GM18508 (cell line): ENCODE measurements around the gene SMG9.

Experiments
- ATAC-seq: cut with Tn5 transposase; IDR thresholded peaks from one replicate; pipeline ENCODE4 v1.9.1; 2021; ENCODE audit warnings: moderate number of reproducible peaks; ENCODE audit not compliant: insufficient read depth, unreplicated experiment

The SMG9 gene

DNA sequence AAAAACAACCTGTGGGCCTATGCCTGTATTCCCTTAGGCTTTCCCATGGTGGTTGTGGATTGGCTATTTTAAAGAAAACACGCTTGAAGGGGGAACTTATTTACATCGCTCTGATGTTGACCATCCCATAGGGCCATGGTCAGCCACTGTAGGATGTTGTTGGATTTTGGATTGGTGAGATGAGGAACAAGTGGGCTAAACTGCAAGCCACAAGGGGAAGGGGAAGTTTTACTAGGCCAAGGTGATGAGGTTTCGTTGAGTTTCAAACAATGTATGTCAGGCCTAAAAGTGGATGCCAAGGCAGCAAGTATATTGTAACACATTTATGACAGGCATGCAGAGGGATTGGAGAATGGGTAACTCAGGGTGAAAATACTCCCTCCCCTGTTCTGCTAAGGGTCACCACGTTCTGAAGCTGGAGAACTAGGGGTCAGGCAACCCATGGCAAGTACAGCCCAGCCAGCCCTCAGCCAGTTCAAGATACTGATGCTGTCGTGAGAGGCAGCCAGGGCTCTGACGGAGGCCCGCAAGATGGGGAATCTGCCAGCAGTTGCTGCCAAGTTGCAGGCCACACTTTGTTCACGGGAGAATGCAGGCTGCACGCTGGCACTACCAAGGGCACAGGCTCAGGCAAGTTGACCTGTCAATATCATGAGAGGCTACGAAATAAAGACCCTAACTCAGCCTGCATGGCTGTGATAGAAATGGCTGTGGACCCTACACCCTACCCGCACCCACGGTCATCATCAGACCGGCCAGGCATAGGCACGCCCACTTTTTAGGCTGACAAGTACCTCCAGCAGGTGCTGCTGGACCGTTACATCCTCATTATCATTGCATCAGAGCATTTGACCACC is 27.8 kb downstream of the SMG9 start:
- no peak for ATAC-seq

DNA sequence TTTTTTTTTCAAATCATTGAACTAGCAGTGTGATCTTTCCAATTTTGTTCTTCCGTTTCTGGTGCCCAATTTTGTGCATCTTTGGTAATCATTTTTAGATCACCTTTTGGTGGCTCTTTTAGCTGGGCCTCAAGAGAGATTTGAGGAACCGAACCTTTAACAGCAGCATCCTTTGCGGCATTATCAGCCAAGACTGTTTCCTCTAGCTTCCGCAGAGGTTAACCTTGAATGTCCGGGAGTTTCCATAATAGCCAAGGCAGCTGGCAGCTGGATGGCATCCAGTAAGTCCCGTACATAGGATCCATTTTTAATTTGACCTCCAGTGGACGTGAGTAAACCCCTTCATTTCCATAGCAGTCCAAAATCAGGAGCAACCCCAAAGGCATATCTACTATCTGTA is 29.3 kb downstream of the SMG9 start:
- no peak for ATAC-seq

DNA sequence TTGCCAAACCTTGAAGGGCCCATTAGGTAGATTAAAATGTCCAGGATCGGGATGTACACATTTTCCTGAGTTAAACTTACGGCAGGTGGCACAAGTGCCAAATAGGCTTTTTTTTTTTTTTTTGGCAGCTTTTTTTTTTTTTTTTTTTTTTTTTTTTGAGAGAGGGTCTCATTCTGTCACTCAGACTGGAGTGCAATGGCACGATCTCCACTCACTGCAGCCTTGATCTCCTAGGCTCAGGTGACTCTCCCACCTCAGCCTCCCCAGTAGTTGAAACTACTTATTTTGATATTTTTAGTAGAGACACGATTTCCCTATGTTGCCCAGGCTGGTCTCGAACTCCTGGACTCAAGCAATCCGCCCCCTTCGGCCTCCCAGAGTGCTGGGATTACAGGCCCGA is 29.9 kb downstream of the SMG9 start:
- ATAC-seq = no peak

DNA sequence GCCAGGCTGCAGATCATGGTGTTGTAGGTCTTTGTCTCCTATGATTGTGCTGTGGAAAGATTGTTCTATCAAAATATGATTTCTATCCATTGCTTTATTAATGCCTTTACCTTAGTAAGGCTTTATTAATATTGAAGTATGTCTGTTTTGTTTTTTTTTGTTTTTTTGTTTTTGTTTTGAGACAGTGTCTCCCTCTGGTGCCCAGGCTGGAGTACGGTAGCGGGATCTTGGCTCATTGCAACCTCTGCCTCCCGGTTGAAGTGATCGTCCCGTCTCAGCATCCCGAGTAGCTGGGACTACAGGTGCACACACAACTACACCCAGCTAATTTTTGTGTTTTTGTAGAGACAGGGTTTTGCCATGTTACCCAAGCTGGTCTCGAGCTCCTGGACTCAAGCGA is 31.2 kb downstream of the SMG9 start:
- no peak for ATAC-seq

DNA sequence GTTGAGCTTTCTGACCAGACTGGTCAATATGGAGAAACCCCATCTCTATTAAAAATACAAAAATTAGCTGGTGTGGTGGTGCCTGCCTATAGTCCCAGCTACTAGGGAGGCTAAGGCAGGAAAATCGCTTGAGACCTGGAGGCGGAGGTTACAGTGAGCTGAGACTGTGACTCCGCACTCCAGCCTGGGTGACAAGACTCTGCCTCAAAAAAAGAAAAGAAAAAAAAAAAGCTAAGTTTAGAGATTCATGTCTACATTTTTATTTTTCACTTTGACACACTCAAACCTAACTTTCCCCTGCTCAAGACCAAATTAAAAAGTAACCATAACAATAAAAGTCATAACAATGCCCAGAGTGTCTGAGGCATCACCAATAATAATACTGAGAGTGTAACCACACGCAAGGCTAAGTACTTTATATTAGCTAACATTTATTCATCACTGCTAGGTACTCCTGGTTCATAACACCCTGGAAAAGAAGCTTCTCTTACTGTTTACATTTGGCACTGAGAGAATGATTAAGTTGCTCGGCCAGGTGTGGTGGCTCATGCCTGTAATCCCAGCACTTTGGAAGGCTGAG is 33.2 kb downstream of the SMG9 start:
- no peak for ATAC-seq

DNA sequence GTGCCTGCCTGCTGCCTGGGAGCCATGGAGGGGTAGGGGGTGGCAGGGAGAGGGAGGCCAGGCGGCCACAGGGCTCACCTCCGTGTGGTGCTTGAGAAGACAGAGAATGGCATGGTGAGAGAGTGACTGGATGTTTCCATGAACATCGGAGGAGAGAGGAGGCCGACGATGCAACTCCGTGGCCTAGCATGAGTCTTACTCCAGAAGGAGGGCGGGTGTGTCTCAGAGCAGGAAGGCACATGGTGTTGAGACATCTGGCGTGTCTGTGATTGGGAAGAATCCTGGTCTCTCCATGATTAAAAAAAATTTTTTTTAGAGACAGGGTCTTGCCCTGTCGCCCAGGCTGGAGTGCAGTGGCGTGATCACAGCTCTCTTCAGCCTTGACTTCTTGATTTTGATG is 33.8 kb downstream of the SMG9 start:
- no peak for ATAC-seq

DNA sequence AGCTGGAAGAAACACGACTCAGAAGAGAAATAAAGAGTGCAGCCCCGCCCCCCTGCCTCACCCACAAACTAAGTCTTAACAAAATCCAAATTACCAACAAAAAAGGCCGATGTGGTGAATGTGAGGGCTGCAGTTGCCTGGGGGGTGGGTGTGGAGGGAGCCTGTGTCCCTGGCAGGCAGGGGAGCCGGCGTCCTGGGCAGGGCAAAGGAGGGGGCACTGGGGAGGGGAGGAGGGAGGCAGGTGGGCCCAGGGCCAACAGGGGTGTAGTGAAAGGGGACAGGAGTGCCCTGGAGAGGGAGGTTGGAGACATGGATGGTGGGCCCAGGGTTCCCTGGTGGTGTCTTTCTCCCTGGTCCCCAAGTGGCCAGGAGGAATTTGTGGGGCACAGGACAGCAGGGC is 34.8 kb downstream of the SMG9 start:
- no peak for ATAC-seq

DNA sequence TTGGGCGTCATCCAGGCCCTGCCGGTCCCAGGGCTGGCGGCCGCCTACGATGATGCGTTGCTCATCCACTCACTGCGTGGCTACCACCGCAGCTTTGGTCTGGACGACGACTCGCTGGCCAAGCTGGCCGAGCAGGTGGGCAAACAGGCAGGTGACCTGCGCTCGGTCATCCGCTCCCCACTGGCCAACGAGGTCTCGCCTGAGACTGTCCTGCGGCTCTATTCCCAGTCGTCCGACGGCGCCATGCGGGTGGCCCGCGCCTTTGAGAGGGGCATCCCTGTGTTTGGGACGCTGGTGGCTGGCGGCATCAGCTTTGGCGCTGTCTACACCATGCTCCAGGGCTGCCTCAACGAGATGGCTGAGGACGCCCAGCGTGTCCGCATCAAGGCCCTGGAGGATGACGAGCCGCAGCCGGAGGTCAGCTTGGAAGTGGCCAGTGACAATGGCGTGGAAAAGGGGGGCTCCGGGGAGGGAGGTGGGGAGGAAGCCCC is 35.3 kb downstream of the SMG9 start:
- no peak for ATAC-seq

DNA sequence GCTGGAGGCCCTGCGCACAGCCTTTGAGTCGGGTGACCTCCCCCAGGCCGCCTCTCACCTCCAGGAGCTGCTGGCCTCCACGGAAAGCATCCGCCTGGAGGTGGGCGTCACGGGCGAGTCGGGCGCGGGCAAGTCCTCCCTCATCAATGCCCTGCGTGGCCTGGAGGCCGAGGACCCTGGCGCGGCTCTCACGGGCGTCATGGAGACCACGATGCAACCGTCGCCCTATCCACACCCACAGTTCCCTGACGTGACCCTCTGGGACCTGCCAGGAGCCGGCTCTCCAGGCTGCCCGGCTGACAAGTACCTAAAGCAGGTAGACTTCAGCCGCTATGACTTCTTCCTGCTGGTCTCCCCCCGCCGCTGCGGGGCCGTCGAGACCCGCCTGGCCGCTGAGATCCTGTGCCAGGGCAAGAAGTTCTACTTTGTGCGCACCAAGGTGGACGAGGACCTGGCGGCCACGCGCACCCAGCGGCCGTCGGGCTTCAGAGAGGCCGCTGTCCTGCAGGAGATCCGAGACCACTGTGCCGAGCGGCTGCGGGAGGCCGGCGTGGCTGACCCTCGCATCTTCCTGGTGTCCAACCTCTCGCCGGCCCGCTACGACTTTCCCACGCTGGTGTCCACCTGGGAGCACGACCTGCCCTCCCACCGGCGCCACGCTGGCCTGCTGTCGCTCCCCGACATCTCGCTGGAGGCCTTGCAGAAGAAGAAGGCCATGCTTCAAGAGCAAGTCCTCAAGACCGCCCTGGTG is 36.0 kb downstream of the SMG9 start:
- no peak for ATAC-seq

DNA sequence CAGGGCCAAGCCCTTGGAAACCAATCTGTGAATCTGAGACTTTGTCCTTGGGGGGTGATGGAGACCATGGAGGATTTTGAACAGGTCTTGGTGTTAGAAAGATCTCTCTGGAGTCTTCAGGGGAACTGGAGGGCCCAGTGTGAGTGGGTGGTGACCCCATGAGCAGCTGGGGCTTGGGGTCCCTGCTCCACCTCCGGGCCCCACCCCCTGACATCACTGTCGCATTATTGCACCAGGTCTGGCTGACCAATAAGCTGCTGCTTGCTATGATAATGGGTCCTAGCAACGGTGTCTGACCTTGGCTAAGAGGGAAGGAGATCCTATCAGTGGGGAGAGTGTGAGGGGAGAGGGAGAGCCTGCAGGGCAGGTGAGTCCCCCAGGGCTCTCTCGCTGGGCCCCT is 39.0 kb downstream of the SMG9 start, which contains the start of gene IRGC:
Gene IRGC, plus strand, starts transcription at position 301 of the 400 bp plus-strand sequence. CDS start 2,483 bp downstream, outside the sequence.
- ATAC-seq = no peak

DNA sequence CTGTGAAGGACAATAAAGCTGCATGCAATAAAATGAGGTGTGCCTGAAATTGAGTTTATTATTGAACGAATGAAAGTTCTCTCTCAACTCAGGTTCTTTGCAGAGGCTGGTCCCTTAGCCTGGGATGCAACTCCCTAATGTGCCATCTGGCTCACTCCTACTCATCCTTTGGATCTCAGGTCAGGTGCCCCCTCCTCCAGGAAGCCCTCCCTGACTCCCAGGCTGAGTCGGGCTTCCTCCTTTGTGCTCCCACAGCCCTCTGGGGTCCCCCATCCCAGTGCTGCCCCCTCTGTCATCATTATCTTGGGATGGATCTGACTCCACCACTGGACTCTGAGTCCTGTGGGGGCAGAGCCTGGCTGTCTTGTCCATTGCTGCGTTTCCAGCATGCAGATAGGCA is 41.6 kb downstream of the SMG9 start:
- ATAC-seq = no peak

DNA sequence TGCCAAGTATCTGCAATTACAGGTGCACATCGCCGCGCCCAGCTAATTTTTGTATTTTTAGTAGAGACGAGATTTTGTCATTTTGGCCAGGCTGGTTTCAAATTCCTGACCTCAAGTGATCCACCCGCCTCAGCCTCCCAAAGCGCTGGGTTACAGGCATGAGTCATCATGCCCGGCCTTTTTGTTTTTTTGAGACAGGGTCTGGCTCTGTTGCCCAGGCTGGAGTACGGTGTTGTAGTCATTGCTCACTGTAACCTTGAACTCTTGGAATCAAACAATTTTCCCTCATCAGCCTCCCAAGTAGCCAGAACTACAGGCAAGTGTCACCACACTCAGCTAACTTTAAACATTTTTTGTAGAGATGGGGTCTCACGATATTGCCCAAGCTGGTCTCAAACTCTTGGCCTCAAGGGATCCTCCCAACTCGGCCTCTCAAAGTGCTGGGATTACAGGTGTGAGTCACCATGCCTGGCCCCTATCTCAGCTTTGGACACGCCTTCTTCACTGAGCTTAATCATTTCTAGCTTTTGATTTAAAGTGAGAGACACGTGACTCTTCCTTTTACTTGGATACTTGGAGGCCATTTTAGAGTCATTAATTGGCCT is 42.9 kb downstream of the SMG9 start:
- no peak for ATAC-seq

DNA sequence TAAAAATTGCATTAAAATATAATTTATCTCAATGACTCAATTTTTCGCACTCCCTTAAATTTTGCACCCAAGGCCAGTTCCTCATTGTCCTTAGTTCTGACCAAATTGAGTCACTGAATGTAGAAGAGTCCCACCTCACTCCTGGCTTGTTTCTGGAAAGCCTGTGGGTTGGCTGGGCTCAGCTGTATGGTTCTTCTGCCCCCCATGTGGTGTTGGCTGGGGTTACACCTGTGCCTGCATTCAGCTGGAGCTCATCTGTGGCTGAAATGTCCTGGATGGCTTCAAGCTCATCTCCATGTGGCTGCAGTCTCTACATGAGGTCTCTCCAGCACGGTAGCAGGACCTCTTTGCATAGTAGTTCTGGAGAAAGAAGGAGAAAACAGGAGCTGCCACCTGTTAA is 46.0 kb downstream of the SMG9 start:
- ATAC-seq = no peak

DNA sequence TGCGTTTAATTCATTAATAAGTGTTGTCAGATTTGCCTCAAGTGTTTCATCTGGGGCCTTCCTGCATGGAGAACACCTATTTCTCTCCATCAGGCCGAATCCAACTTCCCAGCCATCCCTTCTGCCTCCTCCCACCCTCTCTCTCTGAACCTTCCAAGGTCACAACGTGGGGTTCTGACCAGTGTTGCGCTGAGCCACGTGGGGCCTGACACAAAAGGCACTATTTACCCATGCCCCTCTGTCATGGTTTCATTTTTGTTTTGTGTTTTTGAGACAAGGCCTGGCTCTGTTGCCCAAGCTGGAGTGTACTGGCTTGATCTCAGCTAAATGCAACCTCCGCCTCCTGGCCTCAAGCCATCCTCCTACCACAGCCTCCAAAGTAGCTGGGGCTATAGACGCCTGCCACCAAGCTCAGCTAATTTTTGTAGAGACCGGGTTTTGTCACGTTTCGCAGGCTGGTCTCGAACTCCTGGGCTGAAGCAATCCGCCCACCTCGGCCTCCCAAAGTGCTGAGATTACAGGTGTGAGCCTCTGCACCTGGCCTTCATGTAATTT is 47.5 kb downstream of the SMG9 start:
- ATAC-seq = no peak

DNA sequence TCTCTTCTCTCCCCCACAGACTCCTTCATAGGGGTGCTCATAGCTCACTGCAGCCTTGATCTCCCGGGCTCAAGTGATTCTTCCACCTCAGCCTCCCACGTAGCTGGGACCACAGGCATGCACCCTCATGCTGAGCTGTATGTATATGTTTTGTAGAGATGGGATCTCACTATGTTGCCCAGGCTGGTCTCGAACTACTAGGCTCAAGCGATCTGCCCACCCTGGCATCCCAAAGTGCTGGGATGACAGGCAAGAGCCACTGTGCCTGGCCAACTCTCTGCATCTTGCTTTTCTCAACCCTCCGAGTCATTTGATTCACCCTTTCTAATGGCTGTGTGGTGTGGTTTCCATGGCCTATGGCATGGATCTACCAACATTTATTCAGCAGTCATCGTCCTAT is 49.0 kb downstream of the SMG9 start:
- ATAC-seq = no peak

DNA sequence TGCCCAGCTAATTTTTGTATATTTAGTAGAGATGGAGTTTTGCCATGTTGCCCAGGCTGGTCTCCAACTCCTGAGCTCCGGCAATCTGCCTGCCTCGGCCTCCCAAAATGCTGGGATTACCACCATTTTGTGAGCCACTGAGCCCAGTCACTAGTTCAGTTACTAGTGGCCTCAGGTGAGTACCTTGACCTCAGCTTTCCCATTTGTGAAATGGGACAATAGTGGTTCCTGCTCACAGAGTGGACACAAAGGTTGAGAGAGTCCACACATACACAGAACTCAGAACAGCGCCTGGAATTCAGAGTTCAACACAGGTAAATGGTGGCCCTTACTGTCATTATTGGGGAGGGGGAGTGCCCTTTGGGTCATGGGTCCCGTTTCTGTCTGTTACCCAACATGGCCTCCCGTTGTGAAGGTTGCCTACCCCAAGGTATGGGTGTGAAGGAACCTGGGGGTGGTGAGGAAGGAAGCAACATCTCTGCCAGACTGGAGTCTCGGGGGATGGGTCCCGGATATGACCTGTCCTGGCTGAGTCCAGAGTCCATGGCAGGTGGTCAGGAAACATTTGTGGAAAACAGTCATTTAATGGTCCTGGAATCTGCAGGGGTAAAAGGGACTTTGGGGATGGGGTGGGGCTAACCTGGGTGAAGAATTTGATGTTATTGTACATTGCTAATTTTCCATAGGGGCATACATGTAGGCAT is 50.6 kb downstream of the SMG9 start:
- ATAC-seq = no peak

DNA sequence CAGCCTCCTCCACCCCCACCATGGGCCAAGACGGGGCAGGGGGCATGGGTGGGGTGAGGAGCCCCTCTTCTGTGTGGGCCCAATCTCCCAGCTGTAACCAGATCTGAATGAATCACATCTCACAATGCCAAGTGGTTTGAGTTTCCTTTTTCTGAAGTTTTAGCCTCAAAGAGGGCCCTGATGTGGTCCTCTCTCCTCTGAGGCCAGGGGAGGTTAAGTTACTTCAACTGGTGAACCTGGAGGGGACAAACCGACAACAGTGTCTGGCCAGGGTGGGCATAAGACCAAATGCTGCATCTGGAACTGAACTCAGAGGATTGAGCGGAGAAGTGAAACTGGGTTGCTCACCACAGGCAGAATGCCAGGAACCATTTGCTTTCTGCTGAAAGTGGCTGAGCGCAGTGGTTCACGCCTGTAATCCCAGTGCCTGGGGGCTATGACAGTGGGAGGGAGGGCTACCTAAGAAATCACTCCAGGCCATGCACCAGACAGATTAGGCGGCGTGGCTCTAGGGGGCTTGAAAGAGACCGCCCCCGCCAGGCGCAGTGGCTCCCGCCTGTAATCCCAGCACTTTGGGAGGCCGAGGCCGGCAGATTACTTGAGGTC is 54.3 kb downstream of the SMG9 start:
- ATAC-seq = no peak

DNA sequence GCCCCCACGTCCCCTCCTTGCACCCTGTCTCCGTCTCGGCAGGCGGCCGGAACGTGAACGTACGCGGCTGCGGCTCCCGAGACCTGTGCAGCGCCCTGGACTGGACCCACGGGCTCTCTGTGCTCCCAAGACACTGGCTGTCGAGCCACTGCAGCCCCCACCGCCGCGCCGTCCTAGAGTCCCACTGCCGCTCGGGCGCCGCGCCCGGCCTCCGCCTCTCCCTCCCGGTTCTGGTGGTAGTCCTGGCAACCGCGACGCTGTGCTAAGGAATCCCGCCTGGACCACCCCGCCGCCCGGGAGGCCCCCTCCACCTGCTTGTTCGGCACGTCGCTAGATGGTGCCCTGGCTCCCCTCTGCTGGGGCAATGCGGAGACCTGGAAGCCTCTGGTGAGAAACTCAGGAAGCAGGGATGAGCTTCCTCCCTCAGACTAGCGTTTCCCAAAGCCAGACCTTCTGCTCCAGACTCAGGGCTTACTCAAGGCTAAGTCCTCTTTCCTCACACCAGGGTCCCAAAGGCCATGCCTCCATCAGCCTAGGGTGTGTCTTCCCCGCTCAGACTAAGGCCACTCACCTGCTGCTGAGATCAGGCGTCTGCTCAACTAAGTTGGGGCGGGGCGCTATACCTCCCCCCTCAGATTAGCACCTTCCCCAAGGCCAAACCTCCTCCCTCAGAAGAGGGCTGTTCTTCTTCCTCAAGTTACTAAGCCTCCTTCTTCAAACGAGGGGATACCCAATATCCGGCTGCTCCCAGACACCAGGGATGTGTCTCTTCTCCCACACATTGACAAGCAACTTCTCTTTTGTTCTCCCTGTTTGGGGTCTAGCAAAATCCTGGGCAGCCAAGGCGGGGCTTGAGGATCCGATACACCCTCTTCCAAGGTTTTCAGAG is 55.0 kb downstream of the SMG9 start:
- no peak for ATAC-seq
